ENCODE data around the gene SCD5.

- TF ChIP-seq CTCF (conservative IDR thresholded peaks at IDR 0.05; ENCODE audit: low read length) (no peak), EZH2phosphoT487 (IDR thresholded peaks at IDR 0.05; ENCODE audit: borderline replicate concordance, low read depth, low read length) (no peak)
These were observed 194.1 kb downstream of the SCD5 start for GRCh38 chr4:82604522-82604921.

Measured in OCI-LY7 (cell line).